Activated CD4-positive, alpha-beta T cell treated with anti-CD3 and anti-CD28 coated beads, Interleukin-2, amount 50 U/mL, for 48 hours (primary cell): ENCODE results near the gene SYCE1.
A peak's percentile ranks its signal among the peaks of the same experiment; 100 is the strongest.
"Not testable (repeated sequence)": the region's sequence is repeated elsewhere in the genome, so short reads cannot be mapped to it uniquely, and the experiment has no call there.

Experiments
- DNase-seq, 2 experiments: peaks; one replicate each; pipeline ENCODE4 v3.0.0-alpha.2; 2020

The SYCE1 gene

GRCh38 chr10:133565441-133566294 lies at the start of gene SYCE1:
SYCE1 (minus strand) TSS chr10:133565583; CDS start chr10:133565529, 54 bp downstream.
- DNase-seq, result no peak

- DNase-seq, result no peak
These were observed 49.6 kb upstream of the SYCE1 start for GRCh38 chr10:133614830-133615580.

- no peak for DNase-seq
These were observed 48.3 kb upstream of the SYCE1 start for GRCh38 chr10:133613699-133614098.

GRCh38 chr10:133611079-133611478 lies 45.7 kb upstream of the SYCE1 start:
- DNase-seq, result no peak

GRCh38 chr10:133608855-133609254 lies 43.5 kb upstream of the SYCE1 start:
- DNase-seq, result no peak

- DNase-seq, result not testable (repeated sequence)
These were observed 38.1 kb upstream of the SYCE1 start for GRCh38 chr10:133603434-133603833.

GRCh38 chr10:133600657-133601056 lies 35.3 kb upstream of the SYCE1 start:
- no peak for DNase-seq

GRCh38 chr10:133599869-133600268 lies 34.5 kb upstream of the SYCE1 start:
- not testable (repeated sequence) for DNase-seq

GRCh38 chr10:133592716-133593115 lies 27.3 kb upstream of the SYCE1 start:
- DNase-seq, result no peak

- no peak for DNase-seq
These were observed 25.6 kb upstream of the SYCE1 start for GRCh38 chr10:133590970-133591359.

GRCh38 chr10:133590226-133590969 lies 25.0 kb upstream of the SYCE1 start:
- no peak for DNase-seq

- not testable (repeated sequence) for DNase-seq
These were observed 11.7 kb upstream of the SYCE1 start for GRCh38 chr10:133577037-133577436.

GRCh38 chr10:133573460-133573859 lies 8.1 kb upstream of the SYCE1 start:
- DNase-seq, result not testable (repeated sequence)

- DNase-seq, result not testable (repeated sequence)
These were observed 6.7 kb upstream of the SYCE1 start for GRCh38 chr10:133572055-133572454.

GRCh38 chr10:133569801-133570200 lies 4.4 kb upstream of the SYCE1 start:
- DNase-seq, result not testable (repeated sequence)

- DNase-seq, result peak in 1 of 2 experiments; percentile 8
These were observed 3.6 kb upstream of the SYCE1 start for GRCh38 chr10:133568831-133569527.

GRCh38 chr10:133568287-133568614 lies 2.9 kb upstream of the SYCE1 start:
- no peak for DNase-seq

- DNase-seq, result no peak
These were observed 2.4 kb upstream of the SYCE1 start for GRCh38 chr10:133567609-133568286.

GRCh38 chr10:133567119-133567518 lies 1.7 kb upstream of the SYCE1 start:
- no peak for DNase-seq

GRCh38 chr10:133564816-133565215 lies 567 bp downstream of the SYCE1 start:
- no peak for DNase-seq

- DNase-seq, result no peak
These were observed 6.2 kb downstream of the SYCE1 start for GRCh38 chr10:133559216-133559615.

- DNase-seq, result no peak
These were observed 8.0 kb downstream of the SYCE1 start for GRCh38 chr10:133557381-133557780.
